Activated T-helper 9 cell treated with anti-CD3 and anti-CD28 coated beads, Interleukin-2, amount 50 U/mL, for 16 hours (primary cell): ENCODE results near the gene MORF4L2.
A peak's percentile ranks its signal among the peaks of the same experiment; 100 is the strongest.

Experiments
- DNase-seq: peaks from one replicate; pipeline ENCODE4 v3.0.0-alpha.2; 2020; ENCODE audit warnings: low read depth

Gene MORF4L2

GRCh38 chrX:103686199-103687072 is at the start of gene MORF4L2:
Gene MORF4L2, minus strand, starts transcription at chrX:103686699. Its CDS starts 9,672 bp downstream, at chrX:103677027.
- DNase-seq: peak; percentile 72

- no peak for DNase-seq
Measured at GRCh38 chrX:103734125-103734760, 47.7 kb upstream of the MORF4L2 start.

- no peak for DNase-seq
Measured at GRCh38 chrX:103733017-103733416, 46.5 kb upstream of the MORF4L2 start.

- no peak for DNase-seq
Measured at GRCh38 chrX:103730796-103731493, 44.4 kb upstream of the MORF4L2 start.

- DNase-seq: no peak
Measured at GRCh38 chrX:103730147-103730795, 43.8 kb upstream of the MORF4L2 start.

- DNase-seq: no peak
Measured at GRCh38 chrX:103729015-103729414, 42.5 kb upstream of the MORF4L2 start.

- no peak for DNase-seq
Measured at GRCh38 chrX:103727115-103727514, 40.6 kb upstream of the MORF4L2 start.

GRCh38 chrX:103726477-103726876 is 40.0 kb upstream of the MORF4L2 start:
- no peak for DNase-seq

GRCh38 chrX:103722505-103722904 is 36.0 kb upstream of the MORF4L2 start:
- DNase-seq: no peak

GRCh38 chrX:103718120-103718519 is 31.6 kb upstream of the MORF4L2 start:
- DNase-seq: no peak

GRCh38 chrX:103716962-103717361 is 30.5 kb upstream of the MORF4L2 start:
- no peak for DNase-seq

- no peak for DNase-seq
Measured at GRCh38 chrX:103710609-103711008, 24.1 kb upstream of the MORF4L2 start, which contains the start of gene TMEM31. Gene TMEM31, plus strand, starts transcription at chrX:103710909. Its CDS starts 1,350 bp downstream, at chrX:103712259.

- DNase-seq: no peak
Measured at GRCh38 chrX:103704863-103705262, 18.4 kb upstream of the MORF4L2 start.

GRCh38 chrX:103699243-103699642 is 12.7 kb upstream of the MORF4L2 start:
- DNase-seq: no peak

- DNase-seq: no peak
Measured at GRCh38 chrX:103697687-103698086, 11.2 kb upstream of the MORF4L2 start.

- DNase-seq: no peak
Measured at GRCh38 chrX:103691059-103691458, 4.6 kb upstream of the MORF4L2 start.

GRCh38 chrX:103688946-103689345 is 2.4 kb upstream of the MORF4L2 start:
- DNase-seq: no peak

GRCh38 chrX:103687696-103688201 is 1.2 kb upstream of the MORF4L2 start:
- peak; percentile 12 for DNase-seq

- DNase-seq: peak; percentile 84
Measured at GRCh38 chrX:103687073-103687695, 685 bp upstream of the MORF4L2 start.

GRCh38 chrX:103685396-103685795 is 1.1 kb downstream of the MORF4L2 start:
- no peak for DNase-seq

- DNase-seq: no peak
Measured at GRCh38 chrX:103681443-103681842, 5.1 kb downstream of the MORF4L2 start.
